Jurkat, Clone E6-1 (cell line): ENCODE data around the gene PLEKHH2.

Source experiments
- DNase-seq: peaks from one replicate; pipeline ENCODE4 v3.0.0-alpha.2; 2011; ENCODE audit warnings: low read depth, low spot score
- H3K4me3 ChIP-seq: 2 replicates; pipeline ENCODE4 v1.5.1; 2011; ENCODE audit warnings: mild to moderate bottlenecking, low read length, control low read depth, moderate library complexity

The PLEKHH2 gene

DNA sequence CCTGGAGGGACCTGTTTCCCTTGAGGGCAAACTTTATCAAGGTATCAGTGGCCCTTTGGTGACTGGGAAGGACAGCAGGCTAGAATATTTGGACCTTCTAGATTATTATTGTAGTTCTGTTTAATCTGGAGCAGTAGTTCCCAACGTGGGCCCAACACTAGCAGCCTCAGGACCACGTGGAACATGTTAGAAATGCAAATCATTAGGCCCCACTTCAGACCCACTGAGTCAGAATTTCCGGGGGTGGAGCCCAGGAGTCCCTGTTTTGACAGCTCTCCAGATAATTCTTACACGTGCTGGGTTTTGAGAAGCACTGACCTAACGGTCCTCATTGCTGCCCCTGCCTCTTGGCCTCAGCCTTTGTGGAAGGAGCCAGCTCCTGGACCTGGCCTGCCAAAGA, 111.3 kb downstream of the PLEKHH2 start:
- H3K4me3 ChIP-seq: no peak overlapping the region
- no peak for DNase-seq

DNA sequence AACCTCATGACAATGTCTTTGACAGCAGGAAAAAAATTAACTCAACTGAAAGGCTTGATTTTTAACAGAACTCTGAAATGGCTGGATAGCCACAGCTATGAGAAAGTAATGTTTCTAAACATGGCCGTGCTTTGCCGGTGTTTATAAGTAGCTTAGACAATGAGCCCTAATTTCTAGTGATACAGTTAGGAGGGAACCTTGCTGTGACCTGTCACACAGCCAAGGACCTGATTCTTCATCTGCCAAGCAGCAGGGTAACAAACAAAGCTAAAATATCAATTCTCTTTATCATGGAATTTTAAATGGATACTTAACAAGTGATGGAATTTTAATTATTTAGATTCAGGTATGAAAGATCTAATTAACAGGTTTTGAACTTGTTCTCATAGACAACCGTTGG, 112.5 kb downstream of the PLEKHH2 start:
- no peak for DNase-seq
- no peak overlapping the region for H3K4me3 ChIP-seq

DNA sequence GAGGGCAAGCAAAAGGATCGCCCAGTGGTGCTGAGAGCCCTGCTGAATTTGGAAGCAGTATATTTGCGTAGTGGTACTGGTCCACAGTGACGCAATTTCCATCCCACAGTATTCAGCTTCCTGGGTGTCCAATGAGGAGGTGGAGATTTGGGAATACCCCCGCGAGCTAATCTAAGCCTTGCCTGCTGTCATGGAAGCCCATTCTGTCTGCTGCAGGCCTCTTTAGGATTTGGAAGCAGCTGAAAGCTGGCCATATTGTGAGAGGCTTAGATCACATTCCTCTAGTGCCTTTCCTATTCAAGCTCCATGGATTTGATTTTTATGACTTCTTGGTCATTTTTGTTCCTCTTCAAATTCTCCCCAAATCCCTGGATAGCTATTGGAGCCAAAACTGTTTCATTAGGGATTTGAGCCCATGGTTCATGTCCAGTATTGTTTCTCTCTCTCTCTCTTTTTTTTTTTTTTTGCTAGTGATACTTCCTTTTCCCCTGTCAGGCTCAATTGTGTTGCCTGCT, 114.5 kb downstream of the PLEKHH2 start:
- no peak for DNase-seq
- no peak overlapping the region for H3K4me3 ChIP-seq

DNA sequence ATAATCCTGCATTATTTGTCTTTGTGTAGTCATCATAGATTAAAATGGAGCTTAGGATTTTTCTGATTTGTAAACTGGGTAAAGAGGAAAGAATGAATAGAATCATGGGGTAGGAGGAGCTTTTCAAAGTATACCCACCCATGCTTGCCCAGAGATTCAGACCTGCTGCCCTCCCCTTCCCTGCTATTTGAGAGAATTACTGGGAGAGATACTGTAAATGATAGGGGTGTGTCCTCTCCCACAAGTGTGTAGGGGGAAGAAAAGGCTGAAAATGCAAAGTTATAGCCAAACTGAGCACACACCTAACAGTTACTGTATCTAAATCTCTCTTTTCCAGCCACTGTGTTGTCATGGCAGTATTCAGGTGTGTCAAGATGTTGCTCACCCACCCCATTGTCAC, 115.2 kb downstream of the PLEKHH2 start:
- no peak for DNase-seq

DNA sequence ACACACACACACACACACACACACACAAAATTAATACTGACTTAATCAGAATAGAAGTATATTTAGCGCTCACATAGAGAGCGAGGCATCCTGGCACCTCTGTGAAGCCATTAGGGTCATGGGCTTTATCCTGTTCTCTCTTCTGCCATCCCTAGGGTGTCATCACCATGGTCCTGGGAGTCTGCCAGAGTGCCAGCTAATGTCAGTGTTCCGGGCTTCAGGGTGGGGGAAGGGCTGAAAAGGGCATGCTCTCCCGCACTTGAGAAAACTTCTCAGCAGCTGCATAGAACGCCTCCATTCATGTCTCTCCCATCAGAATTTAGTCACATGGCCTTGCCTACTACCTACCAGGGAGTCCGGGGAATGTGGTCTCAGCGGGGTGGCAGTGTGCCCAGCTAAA, 117.1 kb downstream of the PLEKHH2 start:
- no peak for DNase-seq

More for the DNA sequence above, 115.2 kb downstream of the PLEKHH2 start:
- no peak overlapping the region for H3K4me3 ChIP-seq

DNA sequence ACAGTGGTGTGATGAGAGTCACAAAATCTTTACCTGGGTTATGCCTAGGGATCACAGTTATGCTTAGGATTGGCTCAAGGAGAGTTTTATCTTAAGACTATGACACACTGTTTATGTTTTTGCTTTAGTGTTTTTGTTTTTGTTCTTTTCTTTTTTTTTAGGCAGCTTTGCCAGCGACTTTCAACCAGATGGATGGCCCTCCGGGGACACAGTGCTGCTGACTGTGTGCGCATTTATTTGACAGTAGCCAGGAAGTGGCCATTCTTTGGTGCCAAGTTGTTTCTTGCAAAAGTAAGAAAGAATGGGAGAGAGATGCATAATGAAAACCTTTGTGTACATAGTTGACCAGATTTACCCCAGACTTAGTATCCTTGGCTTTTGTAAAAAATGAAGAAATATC, 121.7 kb downstream of the PLEKHH2 start:
- H3K4me3 ChIP-seq: no peak overlapping the region
- no peak for DNase-seq

More for the DNA sequence above, 117.1 kb downstream of the PLEKHH2 start:
- no peak overlapping the region for H3K4me3 ChIP-seq

DNA sequence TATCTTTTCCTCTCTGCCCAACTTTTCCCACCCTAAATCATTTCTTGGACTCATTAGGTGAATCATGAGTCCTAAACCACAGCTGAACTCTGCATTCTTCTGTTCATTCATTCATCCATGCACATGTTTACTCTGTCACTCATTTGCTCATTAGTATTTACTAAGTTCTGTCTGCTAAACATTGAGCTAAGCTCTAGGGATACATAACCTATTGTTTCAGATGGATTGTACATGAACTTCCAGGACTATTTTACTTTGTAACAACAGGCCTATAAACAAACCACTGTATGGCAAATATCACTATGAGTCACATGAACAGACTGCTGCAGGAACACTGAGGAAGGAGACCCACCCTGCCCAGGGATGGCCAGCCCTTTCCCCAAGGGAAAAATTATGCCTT, 122.1 kb downstream of the PLEKHH2 start:
- no peak for DNase-seq
- no peak overlapping the region for H3K4me3 ChIP-seq

DNA sequence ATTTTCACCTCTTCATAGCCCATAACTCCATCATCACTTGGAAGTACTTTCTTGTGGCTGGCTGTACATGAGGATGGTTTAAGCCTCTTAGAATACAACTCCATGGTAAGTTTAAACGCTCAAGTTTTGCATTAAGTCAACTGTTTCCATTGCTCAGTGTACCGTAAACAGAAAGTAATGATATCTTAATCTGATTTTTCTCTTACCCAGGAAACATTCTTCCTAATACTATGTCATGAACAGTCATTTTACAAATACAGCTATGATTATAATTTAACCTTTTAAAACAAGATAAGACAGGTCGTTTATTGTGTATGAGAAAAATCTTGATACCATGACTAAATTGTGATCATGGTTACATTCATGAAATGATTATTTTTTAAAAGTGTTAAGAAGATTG, 125.2 kb downstream of the PLEKHH2 start:
- DNase-seq: no peak
- H3K4me3 ChIP-seq: no peak overlapping the region

DNA sequence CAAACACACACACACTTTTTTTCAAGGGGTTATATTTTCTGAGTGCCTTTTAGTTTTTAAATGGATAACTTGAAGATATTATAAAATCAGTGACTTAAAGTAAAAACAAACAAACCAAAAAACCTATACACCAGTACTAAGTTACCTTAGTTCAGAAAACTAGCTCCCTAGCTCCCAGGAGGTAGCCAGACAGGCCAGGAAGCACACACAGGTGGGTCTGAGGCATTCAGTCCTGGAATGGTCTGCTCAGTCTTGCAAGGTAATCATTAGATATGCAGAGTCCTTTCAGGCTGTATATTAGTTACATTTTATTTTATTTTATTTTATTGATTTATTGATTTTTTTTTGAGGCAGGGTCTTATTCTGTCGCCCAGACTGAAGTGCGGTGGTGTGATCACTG, 126.0 kb downstream of the PLEKHH2 start:
- no peak for DNase-seq

DNA sequence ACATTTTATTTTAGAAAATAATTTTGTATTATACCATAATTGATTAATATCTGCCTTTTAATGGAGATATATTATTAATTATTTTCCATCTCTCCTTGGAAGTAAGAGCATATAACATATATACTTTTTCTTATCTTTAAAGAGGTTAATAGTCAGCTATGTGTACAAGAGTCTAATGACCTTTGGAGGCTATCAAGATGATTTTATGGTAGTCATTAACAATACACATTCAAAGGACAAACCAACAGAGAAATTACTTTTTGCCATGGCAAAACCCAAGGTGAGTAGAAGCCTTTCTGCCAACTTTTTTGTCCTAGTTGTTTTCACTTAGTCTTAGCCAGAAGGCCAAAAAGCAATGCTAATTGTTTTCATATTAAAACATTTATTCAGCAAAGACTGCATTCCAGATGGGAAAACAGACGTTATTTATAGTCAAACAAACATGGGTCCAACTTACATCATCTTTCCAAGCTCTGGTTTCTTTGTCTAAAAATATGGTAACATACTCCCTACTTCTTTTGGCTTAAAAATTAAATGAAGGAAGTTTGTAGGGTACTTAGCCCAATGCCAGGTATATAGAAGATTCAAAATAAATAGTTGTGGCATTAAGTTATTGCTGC, 127.1 kb downstream of the PLEKHH2 start:
- no peak overlapping the region for H3K4me3 ChIP-seq
- DNase-seq: no peak

More for the DNA sequence above, 126.0 kb downstream of the PLEKHH2 start:
- H3K4me3 ChIP-seq: no peak overlapping the region

DNA sequence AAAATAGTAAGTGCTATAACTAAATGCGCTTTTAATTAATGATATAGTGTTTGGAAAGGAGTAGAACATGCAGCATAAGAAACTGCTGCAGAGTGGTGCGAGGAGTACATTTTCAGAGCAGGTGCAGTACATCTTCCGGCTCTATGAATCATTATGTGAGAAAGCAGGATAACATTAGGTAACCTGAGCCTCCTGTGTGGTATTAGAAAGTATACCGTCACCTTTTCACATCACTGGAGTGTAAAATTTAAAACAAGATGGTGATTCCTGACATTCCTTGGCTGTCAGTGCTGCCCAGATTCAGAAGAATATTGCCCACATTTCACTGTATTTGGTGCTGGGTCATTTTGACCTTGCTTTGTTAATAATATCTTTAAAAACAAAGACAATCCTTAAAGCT, 128.9 kb downstream of the PLEKHH2 start:
- DNase-seq: no peak
- H3K4me3 ChIP-seq: no peak overlapping the region

DNA sequence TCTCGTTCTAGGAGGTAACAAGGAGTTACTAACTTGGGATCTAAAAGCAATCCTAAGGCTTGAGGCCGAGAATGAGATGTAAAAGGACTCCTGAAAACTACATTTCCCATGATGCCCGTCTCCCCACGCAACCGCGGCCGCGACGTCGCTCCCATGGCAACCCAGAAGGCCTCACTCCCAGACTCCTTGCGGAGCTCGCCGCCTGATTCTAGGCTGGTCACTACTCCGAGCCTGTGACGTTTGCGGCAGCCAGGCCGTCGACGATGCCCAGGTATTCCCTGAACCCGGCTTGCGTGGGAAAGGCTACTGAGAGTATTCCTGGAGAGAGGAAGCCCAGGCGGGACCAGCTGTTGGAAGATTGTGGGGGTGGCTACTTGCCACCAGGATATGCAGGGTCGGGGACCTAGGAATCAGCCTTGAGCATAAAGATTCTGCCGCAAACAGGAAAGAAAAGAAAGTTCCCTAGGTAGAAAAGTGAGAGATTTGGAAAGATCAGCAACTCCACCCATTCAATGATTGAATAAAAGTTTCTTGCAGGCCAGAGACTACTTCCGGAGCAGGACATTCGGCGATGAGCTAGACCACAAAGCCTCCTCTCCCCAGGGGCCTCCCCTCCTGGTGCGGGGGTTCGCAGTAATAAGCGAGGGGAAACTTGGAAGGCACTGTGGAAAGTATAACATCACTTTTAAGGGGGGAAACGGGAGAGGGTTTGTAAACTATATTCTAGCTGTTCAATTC, 137.0 kb downstream of the PLEKHH2 start, which contains the start of gene DYNC2LI1:
Gene DYNC2LI1 (plus strand): TSS at position 164 of the 738 bp plus-strand sequence. CDS start 100 bp downstream, at position 264.
- peak; percentile 39 for DNase-seq
- H3K4me3 ChIP-seq: peak within 1 kb of the TSS; percentile 73

DNA sequence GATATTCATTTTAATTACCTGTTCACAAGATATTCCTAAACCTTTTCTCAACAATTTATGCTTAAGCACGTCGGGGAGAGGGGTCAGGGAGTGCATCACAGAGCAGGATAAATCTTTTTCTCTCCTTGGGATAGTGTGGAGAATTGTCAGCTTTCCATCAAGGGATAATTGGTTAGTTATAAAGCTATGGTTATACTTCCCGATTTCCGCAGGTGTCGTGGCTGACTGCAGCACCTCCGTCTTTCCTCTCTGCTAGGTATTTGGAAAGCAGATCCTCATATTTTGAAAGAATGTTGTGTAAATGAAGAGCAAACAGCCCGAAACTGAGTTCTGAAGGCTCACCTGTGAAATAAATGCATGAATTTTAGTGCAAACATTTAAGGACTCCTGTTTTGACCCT, 137.6 kb downstream of the PLEKHH2 start:
- H3K4me3 ChIP-seq: peak overlapping the region; percentile 73
- no peak for DNase-seq

DNA sequence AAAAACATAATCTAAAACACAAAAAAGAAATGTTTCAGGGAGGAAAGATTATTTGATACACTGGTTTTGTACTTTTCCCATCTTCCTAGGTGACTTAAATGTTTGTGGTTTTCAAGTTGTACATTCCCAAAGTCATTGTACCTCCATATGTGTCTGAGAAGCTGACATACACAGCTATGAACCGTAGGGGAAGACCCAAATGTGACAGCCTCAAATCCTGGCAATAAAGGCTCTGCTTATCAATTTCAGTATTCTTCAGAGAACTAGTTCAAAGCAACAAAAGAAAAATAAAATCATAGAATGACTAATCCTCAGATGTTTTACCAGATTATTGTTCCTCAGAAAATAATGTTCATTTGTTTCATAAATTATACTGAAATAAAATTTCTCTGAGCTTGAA, 139.3 kb downstream of the PLEKHH2 start:
- DNase-seq: no peak
- no peak overlapping the region for H3K4me3 ChIP-seq

DNA sequence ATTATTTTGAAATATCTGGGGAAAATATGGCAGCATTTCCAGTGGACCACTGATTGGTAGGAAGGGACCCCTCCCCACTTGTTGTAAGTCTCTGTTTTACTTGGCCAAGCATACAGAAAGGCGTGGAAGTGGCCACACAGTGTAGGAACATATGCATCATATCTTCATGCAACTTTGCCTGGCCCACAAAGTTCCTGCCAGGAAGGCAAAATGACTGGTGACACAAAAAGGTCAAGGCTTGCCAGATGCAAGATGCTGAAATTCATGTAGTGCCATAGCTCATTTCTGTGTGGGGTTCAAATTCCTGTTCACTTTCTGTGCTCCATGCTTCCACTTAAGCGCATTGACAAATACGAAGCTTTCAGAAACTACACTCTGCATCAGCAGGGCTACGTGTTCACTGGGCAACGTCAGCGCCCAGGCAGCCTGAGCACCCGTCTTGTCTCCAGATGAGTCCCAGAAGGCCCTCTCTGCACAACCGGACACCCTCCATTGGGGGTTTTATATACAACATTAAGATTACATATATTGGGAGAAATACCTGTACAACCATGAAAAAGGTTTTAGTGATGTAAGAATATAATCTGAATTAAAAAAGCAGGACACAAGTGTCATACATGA, 140.4 kb downstream of the PLEKHH2 start:
- no peak for DNase-seq
- H3K4me3 ChIP-seq: no peak overlapping the region

DNA sequence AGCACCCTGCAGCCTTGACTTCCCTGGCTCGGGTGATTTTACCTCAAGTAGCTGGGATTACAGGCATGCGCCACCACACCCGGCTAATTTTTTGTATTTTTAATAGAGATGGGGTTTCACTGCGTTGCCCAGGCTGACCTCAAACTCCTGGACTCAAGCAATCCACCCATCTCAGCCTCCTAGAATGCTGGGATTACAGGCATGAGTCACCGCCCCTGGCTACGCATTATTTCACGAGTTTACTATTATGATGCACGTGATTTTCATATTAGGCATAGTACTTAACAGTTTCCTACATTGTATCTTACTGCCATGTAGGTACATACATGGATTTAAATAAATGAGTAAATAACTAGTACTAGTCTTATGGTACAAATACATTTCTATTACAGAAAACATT, 141.2 kb downstream of the PLEKHH2 start:
- DNase-seq: no peak
- H3K4me3 ChIP-seq: no peak overlapping the region

DNA sequence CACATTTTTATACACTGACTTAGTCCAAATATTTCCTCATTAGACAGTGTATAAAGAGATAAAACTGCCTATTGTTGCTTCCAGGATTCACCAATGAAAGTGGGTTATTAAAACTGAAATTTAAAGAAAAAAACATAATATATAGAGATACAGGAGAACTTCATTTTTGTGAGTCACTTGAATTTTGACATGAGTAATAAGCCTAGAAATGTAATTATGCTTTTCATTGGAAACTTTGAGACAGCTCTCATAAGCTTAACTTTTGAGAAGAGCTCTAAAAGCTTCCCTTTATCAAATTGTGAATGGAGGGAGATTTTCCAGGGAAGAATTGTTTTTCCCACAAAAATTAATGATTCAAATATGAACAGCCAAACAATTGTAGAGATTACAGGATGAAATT, 150.8 kb downstream of the PLEKHH2 start:
- no peak overlapping the region for H3K4me3 ChIP-seq
- no peak for DNase-seq

DNA sequence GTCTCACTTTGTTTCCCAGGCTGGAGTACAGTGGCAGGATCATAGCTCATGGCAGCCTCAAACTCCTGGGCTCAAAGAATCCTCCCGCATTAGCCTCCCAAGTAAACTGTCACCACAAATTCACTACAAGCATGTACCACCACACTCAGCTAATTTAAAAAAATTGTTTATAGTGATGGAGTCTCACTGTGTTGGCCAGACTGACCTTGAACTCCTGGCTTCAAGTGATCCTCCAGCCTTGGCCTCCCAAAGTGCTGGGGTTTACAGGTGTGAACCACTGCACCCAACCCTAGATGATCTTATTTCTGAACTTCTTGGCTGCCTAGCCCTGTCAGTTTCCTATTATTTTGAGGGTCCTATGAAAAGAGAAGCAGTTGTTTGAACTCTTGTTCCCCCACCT, 151.6 kb downstream of the PLEKHH2 start:
- no peak overlapping the region for H3K4me3 ChIP-seq
- DNase-seq: no peak

DNA sequence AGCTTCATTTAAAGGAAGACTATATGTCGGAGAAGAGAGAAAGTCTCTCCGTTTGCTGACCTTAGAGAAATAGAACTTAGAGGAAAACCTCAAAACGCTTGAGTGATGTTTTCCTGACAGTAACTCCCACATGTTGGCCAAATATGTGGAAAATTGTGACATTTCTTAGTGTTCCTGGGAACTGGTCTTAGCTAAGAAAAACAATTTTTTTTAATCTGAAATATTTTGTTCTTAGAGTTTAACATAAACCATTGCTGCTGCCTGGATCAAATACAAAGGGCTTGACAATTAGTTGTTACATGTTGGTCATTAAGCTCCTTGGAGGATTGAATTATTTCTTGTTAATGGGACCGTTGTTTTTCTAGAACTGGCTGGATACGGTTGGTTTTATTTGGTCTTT, 153.1 kb downstream of the PLEKHH2 start:
- no peak for DNase-seq

DNA sequence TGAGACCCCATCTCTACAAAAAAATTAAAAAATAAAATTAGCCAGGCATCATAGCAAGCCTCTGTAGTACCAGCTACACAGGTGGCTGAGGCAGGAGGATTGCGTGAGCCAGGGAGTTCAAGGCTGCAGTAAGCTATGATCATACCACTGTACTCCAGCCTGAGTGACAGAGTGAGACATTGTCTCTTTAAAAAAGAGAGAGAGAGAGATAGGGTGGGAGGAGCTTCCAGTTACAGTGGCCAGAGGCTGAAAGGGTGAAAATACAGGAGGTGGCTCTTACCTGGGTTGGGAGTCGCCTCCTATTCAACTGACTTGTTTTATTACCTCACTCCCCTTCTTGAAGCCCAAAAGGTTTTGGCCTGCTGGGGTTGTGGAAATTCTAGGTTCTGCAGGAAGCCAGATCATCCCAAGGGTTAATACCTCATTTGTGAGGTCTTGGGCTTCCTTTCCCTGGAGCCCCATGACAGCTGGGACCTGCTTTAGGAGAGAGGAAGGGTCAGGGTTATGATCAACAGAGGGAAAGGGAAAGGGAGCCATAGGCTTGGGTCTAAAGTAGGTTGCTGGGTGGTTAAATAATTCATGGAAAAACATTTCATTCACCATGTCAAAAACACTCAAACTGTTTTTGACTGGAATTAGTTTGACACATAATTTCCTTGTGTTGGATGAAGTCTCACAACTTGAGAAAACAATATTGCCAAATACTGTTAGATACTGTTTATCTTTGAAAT, 154.1 kb downstream of the PLEKHH2 start:
- H3K4me3 ChIP-seq: no peak overlapping the region
- no peak for DNase-seq

More for the DNA sequence above, 153.1 kb downstream of the PLEKHH2 start:
- H3K4me3 ChIP-seq: no peak overlapping the region
